Stimulated activated CD4-positive, alpha-beta T cell treated with anti-CD3 and anti-CD28 coated beads, Interleukin-12 subunit alpha, Interleukin-12 subunit beta, amount 100 ng/mL, for 4 hours (primary cell): ENCODE data around the gene CEP72.

ENCODE experiments used
- DNase-seq: peaks from one replicate; pipeline ENCODE4 v3.0.0-alpha.2; 2020

The CEP72 gene

GRCh38 chr5:640461-641330 is 28.6 kb downstream of the CEP72 start:
- no peak for DNase-seq

- DNase-seq, result no peak
Observed at GRCh38 chr5:641331-641765, 29.2 kb downstream of the CEP72 start.

- no peak for DNase-seq
Observed at GRCh38 chr5:642481-642880, 30.3 kb downstream of the CEP72 start.

- no peak for DNase-seq
Observed at GRCh38 chr5:643351-643801, 31.2 kb downstream of the CEP72 start.

- no peak for DNase-seq
Observed at GRCh38 chr5:643811-644271, 31.7 kb downstream of the CEP72 start.

- no peak for DNase-seq
Observed at GRCh38 chr5:644509-644908, 32.4 kb downstream of the CEP72 start.

- no peak for DNase-seq
Observed at GRCh38 chr5:644971-645370, 32.8 kb downstream of the CEP72 start.

- no peak for DNase-seq
Observed at GRCh38 chr5:645421-645820, 33.3 kb downstream of the CEP72 start.

GRCh38 chr5:646396-647201 is 34.5 kb downstream of the CEP72 start:
- DNase-seq, result no peak

- DNase-seq, result no peak
Observed at GRCh38 chr5:647311-647710, 35.2 kb downstream of the CEP72 start.

GRCh38 chr5:647727-648126 is 35.6 kb downstream of the CEP72 start:
- no peak for DNase-seq

GRCh38 chr5:651296-652022 is 39.3 kb downstream of the CEP72 start:
- DNase-seq, result no peak

- DNase-seq, result no peak
Observed at GRCh38 chr5:652023-652515, 39.9 kb downstream of the CEP72 start.

GRCh38 chr5:652773-653350 is 40.7 kb downstream of the CEP72 start:
- no peak for DNase-seq

- no peak for DNase-seq
Observed at GRCh38 chr5:654071-654778, 42.1 kb downstream of the CEP72 start.

GRCh38 chr5:655406-655805 is 43.3 kb downstream of the CEP72 start:
- no peak for DNase-seq

- DNase-seq, result no peak
Observed at GRCh38 chr5:657570-657969, 45.4 kb downstream of the CEP72 start.

GRCh38 chr5:658103-658502 is 46.0 kb downstream of the CEP72 start:
- no peak for DNase-seq

GRCh38 chr5:659496-660263 is 47.5 kb downstream of the CEP72 start:
- DNase-seq, result no peak

- DNase-seq, result no peak
Observed at GRCh38 chr5:660491-661030, 48.4 kb downstream of the CEP72 start.
